Measurements from ENCODE around the gene ARHGEF28. TPM values are rescaled to one million over a fixed set of nuclear protein-coding genes. Genes with fewer than 3 reads are reported as not detected.

Gene ARHGEF28
- total RNA-seq, 2 experiments from 2014 or later, result not detected

GRCh38 chr5:73718762-73719161, 92.8 kb downstream of the ARHGEF28 start:
- Histone ChIP-seq H3K79me2 (ENCODE audit: insufficient read depth, low read depth, low read length) (no peaks in the 10 kb centered on the region), H4K20me1 (ENCODE audit: insufficient read depth, low read length) (no peaks in the 10 kb centered on the region), H3K36me3 (ENCODE audit: insufficient read depth, low read length) (no peaks in the 10 kb centered on the region), H3K9me2 (ENCODE audit: insufficient read depth, low read length) (no peaks in the 10 kb centered on the region), H3K4me2 (ENCODE audit: low read length) (no peak overlapping the region), H3K4me3 (ENCODE audit: low read depth, low read length, poor library complexity, severe bottlenecking) (no peak overlapping the region), H2AFZ (ENCODE audit: low read length) (no peak overlapping the region), H3K27ac (ENCODE audit: low read depth, low read length, poor library complexity, severe bottlenecking) (no peak overlapping the region), H3K4me1 (ENCODE audit: insufficient read depth, low read length, poor library complexity, severe bottlenecking) (no peaks in the 10 kb centered on the region), H3K9me3 (ENCODE audit: low read length) (no peaks in the 10 kb centered on the region)
- no TSS peak for BruUV-seq (replicated peaks)
- DNase-seq (ENCODE audit: low spot score), result no peak
- ChIA-PET POLR2A (interaction anchor here (0.6 kb wide), 1 partner anchor 651 kb away, joined by 3 read pairs; no protein-coding TSS in a partner anchor), CTCF (ENCODE audit: unreplicated experiment) (no interaction called here)
- intact Hi-C loops (cut with micrococcal nuclease; ENCODE audit: unreplicated experiment), result no loop called here
- TF ChIP-seq EZH2phosphoT487 (IDR thresholded peaks at IDR 0.05; ENCODE audit: borderline replicate concordance, low read depth, low read length) (no peak), CTCF (conservative IDR thresholded peaks at IDR 0.05; ENCODE audit: low read length) (no peak)

GRCh38 chr5:73719632-73720031, 93.6 kb downstream of the ARHGEF28 start:
- no TSS peak for BruUV-seq (replicated peaks)
- Histone ChIP-seq H3K4me1 (ENCODE audit: insufficient read depth, low read length, poor library complexity, severe bottlenecking) (no peaks in the 10 kb centered on the region), H4K20me1 (ENCODE audit: insufficient read depth, low read length) (no peaks in the 10 kb centered on the region), H3K79me2 (ENCODE audit: insufficient read depth, low read depth, low read length) (no peaks in the 10 kb centered on the region), H3K4me2 (ENCODE audit: low read length) (no peak overlapping the region), H3K36me3 (ENCODE audit: insufficient read depth, low read length) (no peaks in the 10 kb centered on the region), H2AFZ (ENCODE audit: low read length) (no peak overlapping the region), H3K9me2 (ENCODE audit: insufficient read depth, low read length) (no peaks in the 10 kb centered on the region), H3K9me3 (ENCODE audit: low read length) (no peaks in the 10 kb centered on the region), H3K27ac (ENCODE audit: low read depth, low read length, poor library complexity, severe bottlenecking) (no peak overlapping the region), H3K4me3 (ENCODE audit: low read depth, low read length, poor library complexity, severe bottlenecking) (no peak overlapping the region)
- intact Hi-C loops (cut with micrococcal nuclease; ENCODE audit: unreplicated experiment), result no loop called here
- no peak for DNase-seq (ENCODE audit: low spot score)
- ChIA-PET CTCF (ENCODE audit: unreplicated experiment) (no interaction called here), POLR2A (interaction anchor here (0.6 to 0.7 kb wide), 2 partner anchors 15 to 652 kb away, joined by 3 read pairs; no protein-coding TSS in a partner anchor)
- TF ChIP-seq CTCF (conservative IDR thresholded peaks at IDR 0.05; ENCODE audit: low read length) (no peak), EZH2phosphoT487 (IDR thresholded peaks at IDR 0.05; ENCODE audit: borderline replicate concordance, low read depth, low read length) (no peak)

- Histone ChIP-seq H3K4me1 (ENCODE audit: insufficient read depth, low read length, poor library complexity, severe bottlenecking) (no peaks in the 10 kb centered on the region), H3K36me3 (ENCODE audit: insufficient read depth, low read length) (no peaks in the 10 kb centered on the region), H3K27ac (ENCODE audit: low read depth, low read length, poor library complexity, severe bottlenecking) (no peak overlapping the region), H2AFZ (ENCODE audit: low read length) (no peak overlapping the region), H3K9me2 (ENCODE audit: insufficient read depth, low read length) (no peaks in the 10 kb centered on the region), H4K20me1 (ENCODE audit: insufficient read depth, low read length) (no peaks in the 10 kb centered on the region), H3K4me2 (ENCODE audit: low read length) (no peak overlapping the region), H3K9me3 (ENCODE audit: low read length) (no peaks in the 10 kb centered on the region), H3K79me2 (ENCODE audit: insufficient read depth, low read depth, low read length) (no peaks in the 10 kb centered on the region), H3K4me3 (ENCODE audit: low read depth, low read length, poor library complexity, severe bottlenecking) (no peak overlapping the region)
- no TSS peak for BruUV-seq (replicated peaks)
- ChIA-PET POLR2A (interaction anchor here (1.0 kb wide), 1 partner anchor 78 kb away, joined by 3 read pairs; no protein-coding TSS in a partner anchor), CTCF (ENCODE audit: unreplicated experiment) (no interaction called here)
- no peak for DNase-seq (ENCODE audit: low spot score)
- TF ChIP-seq EZH2phosphoT487 (IDR thresholded peaks at IDR 0.05; ENCODE audit: borderline replicate concordance, low read depth, low read length) (no peak), CTCF (conservative IDR thresholded peaks at IDR 0.05; ENCODE audit: low read length) (no peak)
- intact Hi-C loops (cut with micrococcal nuclease; ENCODE audit: unreplicated experiment), result no loop called here
Measured at GRCh38 chr5:73722231-73722630, 96.2 kb downstream of the ARHGEF28 start.

Measured in OCI-LY7 (cell line).